Activated B cell treated with CpG ODN at 0.5 μM for 24 hours (primary cell): ENCODE data around the gene FCN1. TPM values are rescaled to one million over a fixed set of nuclear protein-coding genes. Genes with fewer than 3 reads are reported as not detected.

ENCODE experiments used
- ATAC-seq: fragments of 200-7000 bp; cut with Tn5 transposase; one replicate; pipeline ENCODE4 v1.10.0; 2021; ENCODE audit warnings: low read depth, mild to moderate bottlenecking, moderate library complexity
- CTCF ChIA-PET: fragments of 350-600 bp; sonication (Branson Sonifier 250); formaldehyde crosslinking; loops from one replicate; lab custom pipeline; 2021; ENCODE audit warnings: antibody characterized with exemption; lab: Charles Lee
- POLR2A ChIA-PET: fragments of 350-600 bp; sonication (Branson Sonifier 250); formaldehyde crosslinking; loops from one replicate; lab custom pipeline; 2021; ENCODE audit warnings: antibody characterized with exemption; lab: Charles Lee
- DNase-seq: peaks from one replicate; pipeline ENCODE4 v3.0.0; 2022
- H3K27ac Mint-ChIP-seq: one replicate; pipeline ENCODE4 v1.8.0; 2020; ENCODE audit warnings: mixed read lengths
- H3K27me3 Mint-ChIP-seq: one replicate; pipeline ENCODE4 v1.8.0; 2021; ENCODE audit warnings: mixed read lengths
- H3K36me3 Mint-ChIP-seq: one replicate; pipeline ENCODE4 v1.8.0; 2021; ENCODE audit warnings: low read depth, mixed read lengths
- H3K4me1 Mint-ChIP-seq: one replicate; pipeline ENCODE4 v1.8.0; 2021; ENCODE audit warnings: mixed read lengths
- H3K4me3 Mint-ChIP-seq: one replicate; pipeline ENCODE4 v1.8.0; 2020; ENCODE audit warnings: mild to moderate bottlenecking, mixed read lengths
- H3K9me3 Mint-ChIP-seq: one replicate; pipeline ENCODE4 v1.8.0; 2020; ENCODE audit warnings: mixed read lengths
- intact Hi-C: fragments of 100-400 bp; cut with micrococcal nuclease; formaldehyde crosslinking; loops from one replicate; pipeline ENCODE4 v1.15.1; 2024
- total RNA-seq: library from RNA; stranded (reverse); gene quantifications from 2 replicates; pipeline ENCODE4 v1.2.3, GENCODE V29; 2022
- TF ChIP-seq, protein P1 (sequence below): fragments of 200-600 bp; IDR thresholded peaks from one replicate; pipeline ENCODE4 v1.8.0; 2022; ENCODE audit warnings: antibody characterized with exemption, mild to moderate bottlenecking

FCN1 gene
- 0.44 and 0.83 TPM in 2 replicates for total RNA-seq

DNA sequence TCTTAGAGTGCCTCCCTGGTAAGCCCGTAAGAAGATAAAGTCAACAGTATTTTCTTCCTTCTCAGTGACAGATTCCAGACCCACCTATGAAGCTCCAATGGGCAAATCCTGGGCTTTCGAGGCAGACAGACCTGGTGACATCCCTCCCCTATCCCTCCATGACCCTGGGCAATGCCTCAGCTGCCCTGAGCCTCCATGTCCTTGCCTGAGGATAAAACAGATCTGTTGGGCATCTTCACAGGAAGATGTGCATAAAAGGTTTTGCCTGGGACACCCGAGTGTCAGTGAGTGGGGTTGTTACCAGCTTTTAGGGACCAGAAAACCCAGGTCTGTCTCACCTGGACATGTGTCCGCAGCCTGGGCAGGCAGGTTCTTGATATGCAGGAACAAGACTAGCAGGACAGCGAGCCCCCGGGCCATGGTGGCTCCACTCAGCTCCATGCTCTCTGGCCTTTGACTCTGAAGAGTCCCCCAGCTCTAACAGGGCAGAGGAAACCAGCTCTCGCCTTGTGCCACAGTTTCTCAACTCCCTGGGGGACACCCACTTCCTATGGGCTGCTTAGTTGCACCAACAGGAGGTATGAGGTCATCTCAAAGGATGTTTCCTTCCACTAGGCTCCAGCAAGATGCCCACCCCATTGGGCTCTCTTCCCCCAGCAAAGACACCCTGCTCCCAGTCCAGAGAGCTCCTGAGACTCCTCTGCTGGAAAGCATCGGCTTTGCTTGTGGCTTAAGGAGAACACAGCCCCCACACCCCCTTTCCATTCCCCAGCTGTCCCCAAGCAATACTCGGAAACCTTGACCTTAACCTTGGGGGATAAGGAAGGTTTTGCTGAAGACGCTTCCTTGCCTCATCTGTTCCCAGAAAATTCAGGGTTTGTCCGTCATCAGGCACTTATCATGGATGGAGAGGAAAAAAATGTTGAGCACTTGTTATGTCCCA is at the start of gene FCN1:
TSS of gene FCN1 (minus strand) at position 482 of the 943 bp plus-strand sequence. CDS start at position 441, 41 bp downstream.
- POLR2A ChIA-PET = no interaction called here
- TF ChIP-seq, protein P1, sequence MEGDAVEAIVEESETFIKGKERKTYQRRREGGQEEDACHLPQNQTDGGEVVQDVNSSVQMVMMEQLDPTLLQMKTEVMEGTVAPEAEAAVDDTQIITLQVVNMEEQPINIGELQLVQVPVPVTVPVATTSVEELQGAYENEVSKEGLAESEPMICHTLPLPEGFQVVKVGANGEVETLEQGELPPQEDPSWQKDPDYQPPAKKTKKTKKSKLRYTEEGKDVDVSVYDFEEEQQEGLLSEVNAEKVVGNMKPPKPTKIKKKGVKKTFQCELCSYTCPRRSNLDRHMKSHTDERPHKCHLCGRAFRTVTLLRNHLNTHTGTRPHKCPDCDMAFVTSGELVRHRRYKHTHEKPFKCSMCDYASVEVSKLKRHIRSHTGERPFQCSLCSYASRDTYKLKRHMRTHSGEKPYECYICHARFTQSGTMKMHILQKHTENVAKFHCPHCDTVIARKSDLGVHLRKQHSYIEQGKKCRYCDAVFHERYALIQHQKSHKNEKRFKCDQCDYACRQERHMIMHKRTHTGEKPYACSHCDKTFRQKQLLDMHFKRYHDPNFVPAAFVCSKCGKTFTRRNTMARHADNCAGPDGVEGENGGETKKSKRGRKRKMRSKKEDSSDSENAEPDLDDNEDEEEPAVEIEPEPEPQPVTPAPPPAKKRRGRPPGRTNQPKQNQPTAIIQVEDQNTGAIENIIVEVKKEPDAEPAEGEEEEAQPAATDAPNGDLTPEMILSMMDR = no peak
- ATAC-seq (no peak), DNase-seq (no peak)
- CTCF ChIA-PET = no interaction called here
- intact Hi-C loops = no loop called here
- Mint-ChIP-seq H3K27me3 (peaks cover 8% of the 10 kb centered on the region), H3K27ac (no peak within 1 kb of the TSS), H3K4me3 (no peak within 1 kb of the TSS), H3K36me3 (peaks cover 3% of the 10 kb centered on the region), H3K9me3 (peaks cover 13% of the 10 kb centered on the region), H3K4me1 (peaks cover 3% of the 10 kb centered on the region)

DNA sequence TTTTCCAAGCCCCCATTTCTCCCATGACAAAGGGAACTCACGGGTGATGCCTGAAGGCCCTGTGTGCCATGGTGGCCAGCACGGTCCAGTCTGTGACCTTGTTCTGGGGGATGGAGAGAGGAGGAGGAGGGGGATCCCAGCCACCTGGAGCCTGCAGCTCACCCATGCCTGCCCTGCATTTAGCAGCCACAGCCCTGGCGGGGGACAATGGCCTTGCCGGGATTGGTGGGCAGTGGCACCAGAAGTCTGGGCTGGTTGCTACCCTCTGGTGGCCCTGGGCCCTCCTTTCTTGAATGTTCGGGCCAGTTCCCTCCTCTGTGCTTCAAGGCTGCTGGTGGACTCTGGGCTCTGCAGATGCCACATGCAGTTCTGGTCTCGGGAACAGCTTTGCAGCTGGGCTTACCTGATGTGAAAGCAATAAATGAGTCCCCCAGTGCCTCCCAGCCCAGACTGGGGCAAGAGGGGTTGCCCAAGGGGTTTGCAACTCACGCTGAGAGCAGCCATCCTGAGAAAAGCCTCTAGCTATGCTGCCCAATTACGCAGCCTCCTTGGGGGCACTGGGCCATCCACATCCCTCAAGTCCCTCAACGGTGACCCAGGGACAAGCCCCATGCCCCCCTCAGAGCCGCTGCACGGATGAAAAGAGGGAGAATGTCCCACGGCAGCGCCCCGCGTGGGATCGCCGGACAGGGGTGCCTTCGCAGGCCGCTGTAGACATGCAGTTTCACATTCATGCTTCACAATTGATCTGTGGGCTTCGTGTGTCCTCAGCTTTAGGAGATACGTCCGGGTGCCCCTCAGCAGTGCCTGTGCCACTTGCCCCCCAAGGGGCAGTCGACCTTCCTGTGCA is 49.2 kb upstream of the FCN1 start:
- Mint-ChIP-seq H3K36me3 (no peaks in the 10 kb centered on the region), H3K9me3 (no peaks in the 10 kb centered on the region), H3K27me3 (peaks cover 18% of the 10 kb centered on the region), H3K27ac (no peak overlapping the region), H3K4me3 (no peak overlapping the region), H3K4me1 (no peaks in the 10 kb centered on the region)
- ATAC-seq (no peak), DNase-seq (peak; percentile 0)
- TF ChIP-seq, protein P1 = no peak
- ChIA-PET POLR2A (no interaction called here), CTCF (no interaction called here)
- intact Hi-C loops = no loop called here

DNA sequence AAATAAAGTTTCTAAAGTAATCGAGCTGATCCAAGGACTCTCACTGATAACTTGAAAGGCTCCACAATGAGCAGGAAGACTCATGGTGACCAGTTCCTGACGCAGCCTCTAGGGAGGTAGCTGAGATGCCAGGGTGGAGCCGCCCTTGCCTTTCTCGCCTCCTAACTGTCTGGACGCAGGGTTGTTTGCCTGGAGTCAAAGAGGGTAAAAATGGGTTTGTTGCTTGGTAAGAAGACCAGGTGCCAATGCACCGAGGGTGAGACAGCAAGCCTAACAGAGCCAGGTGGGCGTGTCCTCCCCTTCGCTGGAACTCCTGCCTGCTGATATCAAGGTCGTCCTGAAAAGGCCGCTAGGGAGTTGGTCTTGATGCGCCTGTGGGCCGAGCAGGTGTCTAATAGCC is 48.6 kb upstream of the FCN1 start:
- no peaks in the 10 kb centered on the region for H3K4me1 Mint-ChIP-seq
- H3K4me3 Mint-ChIP-seq = no peak overlapping the region
- DNase-seq = peak; percentile 4
- no peak for ATAC-seq
- intact Hi-C loops = no loop called here
- CTCF ChIA-PET = no interaction called here
- H3K27me3 Mint-ChIP-seq = peaks cover 18% of the 10 kb centered on the region
- TF ChIP-seq, protein P1 = no peak
- POLR2A ChIA-PET = no interaction called here
- H3K27ac Mint-ChIP-seq = no peak overlapping the region
- no peaks in the 10 kb centered on the region for H3K36me3 Mint-ChIP-seq
- no peaks in the 10 kb centered on the region for H3K9me3 Mint-ChIP-seq

DNA sequence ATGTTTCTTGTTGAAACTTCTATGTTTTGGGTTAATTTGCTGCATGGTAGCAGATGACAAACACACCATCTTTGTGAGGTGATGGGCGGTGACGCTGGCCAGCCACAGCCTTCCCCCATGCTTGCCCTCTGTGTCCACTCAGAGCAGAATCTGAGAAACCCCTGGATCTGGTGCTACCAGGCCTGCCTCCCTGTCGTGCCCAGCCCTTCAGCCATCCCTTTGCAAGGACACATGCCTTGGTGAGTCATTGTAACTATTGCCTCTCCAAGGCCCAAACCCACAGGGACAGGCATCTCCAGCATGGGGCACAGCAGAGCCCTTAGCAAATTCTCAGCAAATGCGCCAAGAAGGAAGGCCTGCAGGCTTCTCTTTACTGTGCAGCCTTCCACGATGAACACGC is 48.1 kb upstream of the FCN1 start:
- intact Hi-C loops = no loop called here
- ChIA-PET CTCF (no interaction called here), POLR2A (no interaction called here)
- Mint-ChIP-seq H3K36me3 (no peaks in the 10 kb centered on the region), H3K9me3 (no peaks in the 10 kb centered on the region), H3K4me3 (no peak overlapping the region), H3K27me3 (peaks cover 18% of the 10 kb centered on the region), H3K27ac (no peak overlapping the region), H3K4me1 (no peaks in the 10 kb centered on the region)
- DNase-seq (no peak), ATAC-seq (no peak)
- TF ChIP-seq, protein P1 = no peak

DNA sequence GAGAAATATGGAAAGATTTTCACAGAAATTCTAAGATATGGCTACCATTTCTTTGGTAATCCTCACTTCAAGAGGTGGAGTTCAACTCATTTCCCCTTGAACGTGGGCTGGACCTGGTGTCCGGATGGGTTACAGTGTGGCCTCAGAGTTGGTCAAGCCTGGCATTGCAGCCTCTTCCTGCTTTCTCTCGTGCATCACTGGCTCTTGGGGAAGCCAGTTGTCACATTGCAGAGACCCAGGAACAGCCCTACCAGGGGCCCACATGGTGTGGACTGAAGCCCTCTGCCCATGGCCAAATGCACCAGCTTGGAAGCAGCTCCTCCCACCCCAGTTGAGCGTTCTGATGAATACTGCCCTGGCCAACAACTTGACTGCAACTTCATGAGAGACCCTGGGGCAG is 47.7 kb upstream of the FCN1 start:
- peaks cover 14% of the 10 kb centered on the region for H3K27me3 Mint-ChIP-seq
- no peaks in the 10 kb centered on the region for H3K4me1 Mint-ChIP-seq

More for the DNA sequence above, 47.7 kb upstream of the FCN1 start:
- Mint-ChIP-seq H3K27ac (no peak overlapping the region), H3K36me3 (no peaks in the 10 kb centered on the region), H3K4me3 (no peak overlapping the region), H3K9me3 (no peaks in the 10 kb centered on the region)
- TF ChIP-seq, protein P1 = no peak
- DNase-seq (no peak), ATAC-seq (no peak)
- CTCF ChIA-PET = no interaction called here
- intact Hi-C loops = no loop called here
- POLR2A ChIA-PET = no interaction called here
